ENCODE measurements around the gene SLC16A4.

DNA sequence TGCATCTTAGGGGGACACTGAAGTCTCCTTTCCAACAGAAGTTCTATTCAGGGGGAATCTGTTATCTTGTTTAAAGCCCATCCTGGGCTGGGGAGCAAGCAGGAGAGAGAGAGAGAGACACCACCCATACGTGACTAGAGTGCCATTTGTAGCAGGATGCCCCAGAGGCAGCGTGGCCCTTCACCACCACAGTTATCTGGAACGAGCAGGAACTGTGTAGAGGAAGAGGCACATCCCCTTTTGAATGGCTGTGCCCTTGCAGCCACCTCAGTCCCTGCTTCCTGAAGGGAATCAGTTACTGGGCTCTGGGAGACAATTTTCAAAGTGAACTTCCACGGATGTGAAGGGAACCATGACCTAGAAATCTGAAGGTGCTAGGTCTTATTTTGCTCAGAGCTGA, 36.0 kb upstream of the SLC16A4 start:
- TF ChIP-seq RXRA (IDR thresholded peaks at IDR 0.05; ENCODE audit: borderline replicate concordance, low read depth), result no peak
- TF ChIP-seq, protein P1, sequence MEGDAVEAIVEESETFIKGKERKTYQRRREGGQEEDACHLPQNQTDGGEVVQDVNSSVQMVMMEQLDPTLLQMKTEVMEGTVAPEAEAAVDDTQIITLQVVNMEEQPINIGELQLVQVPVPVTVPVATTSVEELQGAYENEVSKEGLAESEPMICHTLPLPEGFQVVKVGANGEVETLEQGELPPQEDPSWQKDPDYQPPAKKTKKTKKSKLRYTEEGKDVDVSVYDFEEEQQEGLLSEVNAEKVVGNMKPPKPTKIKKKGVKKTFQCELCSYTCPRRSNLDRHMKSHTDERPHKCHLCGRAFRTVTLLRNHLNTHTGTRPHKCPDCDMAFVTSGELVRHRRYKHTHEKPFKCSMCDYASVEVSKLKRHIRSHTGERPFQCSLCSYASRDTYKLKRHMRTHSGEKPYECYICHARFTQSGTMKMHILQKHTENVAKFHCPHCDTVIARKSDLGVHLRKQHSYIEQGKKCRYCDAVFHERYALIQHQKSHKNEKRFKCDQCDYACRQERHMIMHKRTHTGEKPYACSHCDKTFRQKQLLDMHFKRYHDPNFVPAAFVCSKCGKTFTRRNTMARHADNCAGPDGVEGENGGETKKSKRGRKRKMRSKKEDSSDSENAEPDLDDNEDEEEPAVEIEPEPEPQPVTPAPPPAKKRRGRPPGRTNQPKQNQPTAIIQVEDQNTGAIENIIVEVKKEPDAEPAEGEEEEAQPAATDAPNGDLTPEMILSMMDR (IDR thresholded peaks at IDR 0.05), result no peak

Data from SK-N-SH (cell line).